LNCaP clone FGC (cell line): ENCODE data around the gene NT5E.

Experiments
- DNase-seq: peaks from one replicate; pipeline ENCODE4 v3.0.0-alpha.2; 2011; ENCODE audit warnings: low read depth
- H3K4me3 ChIP-seq: 2 replicates; pipeline ENCODE4 v1.5.1; 2011; ENCODE audit warnings: mild to moderate bottlenecking, low read depth, low read length, control low read depth
- CTCF ChIP-seq: IDR thresholded peaks from 2 replicates; pipeline ENCODE4 v1.5.1; 2012; ENCODE audit warnings: mild to moderate bottlenecking; ENCODE audit not compliant: control insufficient read depth, insufficient read depth; ENCODE audit errors: extremely low read depth

Gene NT5E

GRCh38 chr6:85449388-85449817 lies 480 bp upstream of the NT5E start:
- no peak for DNase-seq
- peak overlapping the region; percentile 43 for H3K4me3 ChIP-seq

GRCh38 chr6:85451565-85452306 lies 1.9 kb downstream of the NT5E start:
- no peak for TF ChIP-seq CTCF
- DNase-seq, result no peak
- no peak overlapping the region for H3K4me3 ChIP-seq

More at GRCh38 chr6:85449388-85449817, 480 bp upstream of the NT5E start:
- no peak for TF ChIP-seq CTCF

- TF ChIP-seq CTCF, result no peak
- no peak overlapping the region for H3K4me3 ChIP-seq
- DNase-seq, result no peak
These were observed 2.6 kb downstream of the NT5E start for GRCh38 chr6:85452441-85452881.

GRCh38 chr6:85453052-85453451 lies 3.2 kb downstream of the NT5E start:
- TF ChIP-seq CTCF, result no peak
- H3K4me3 ChIP-seq, result no peak overlapping the region
- DNase-seq, result no peak

- no peak for DNase-seq
- TF ChIP-seq CTCF, result no peak
- no peak overlapping the region for H3K4me3 ChIP-seq
These were observed 3.6 kb downstream of the NT5E start for GRCh38 chr6:85453490-85453889.

GRCh38 chr6:85455471-85456026 lies 5.7 kb downstream of the NT5E start:
- DNase-seq, result no peak
- TF ChIP-seq CTCF, result no peak
- no peak overlapping the region for H3K4me3 ChIP-seq

- no peak for DNase-seq
- TF ChIP-seq CTCF, result no peak
- no peak overlapping the region for H3K4me3 ChIP-seq
These were observed 6.9 kb downstream of the NT5E start for GRCh38 chr6:85456782-85457181.
